Testis (tissue), 2 donors: Measurements from ENCODE around the gene RGS7.

Experiments
- POLR2A ChIP-seq: fragments of 450-650 bp; IDR thresholded peaks from one replicate; pipeline ENCODE4 v1.6.1; 2017; ENCODE audit warnings: antibody characterized with exemption, mild to moderate bottlenecking, moderate library complexity
- TF ChIP-seq, protein P1 (sequence below), 3 experiments: fragments of 450-650 bp in 2 of 3; fragments of 200-600 bp in 1 of 3; sonication (generic) in 1 of 3; IDR thresholded peaks; one replicate each; pipeline ENCODE4 v1.5.1; 2016 to 2019; ENCODE audit warnings: antibody characterized with exemption in 3 of 3, mild to moderate bottlenecking in 2 of 3, moderate library complexity in 1 of 3

DNA sequence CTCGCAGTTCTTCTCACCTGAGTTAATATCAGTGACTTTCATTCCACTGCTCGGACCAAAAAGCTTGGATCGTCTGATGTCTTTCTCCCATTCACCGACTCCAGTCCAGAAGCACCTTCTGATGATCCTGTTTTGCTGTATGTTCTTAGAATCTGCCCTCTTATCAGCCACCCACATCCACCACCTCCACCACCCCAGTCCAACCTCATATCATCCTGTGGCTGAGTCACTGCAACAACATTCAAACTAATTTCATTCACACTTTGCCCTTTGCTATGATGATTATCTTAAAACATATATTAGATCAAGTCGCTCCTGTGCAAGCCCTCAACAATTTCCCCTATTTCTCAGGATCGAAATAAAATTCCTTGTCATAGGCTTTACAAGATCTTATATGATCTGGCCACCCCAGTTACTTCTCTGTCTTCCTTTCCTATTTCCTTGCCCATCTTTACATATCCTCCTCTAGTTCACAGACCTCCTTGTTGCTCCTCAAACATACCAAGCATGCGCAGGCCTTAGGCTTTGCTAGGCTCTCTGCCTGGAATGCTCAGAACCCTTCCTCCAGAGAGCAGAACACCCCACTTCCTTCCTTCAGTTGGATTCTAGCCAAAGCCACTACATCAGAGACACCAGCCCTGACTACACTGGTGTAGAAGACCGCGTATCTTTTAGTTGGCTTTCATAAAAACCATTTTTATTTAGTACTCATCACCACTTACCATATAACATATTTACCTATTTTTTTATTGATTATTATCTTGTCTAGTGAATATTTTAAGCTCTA lies 409.4 kb downstream of the RGS7 start:
- no peak for TF ChIP-seq POLR2A
- TF ChIP-seq, protein P1, sequence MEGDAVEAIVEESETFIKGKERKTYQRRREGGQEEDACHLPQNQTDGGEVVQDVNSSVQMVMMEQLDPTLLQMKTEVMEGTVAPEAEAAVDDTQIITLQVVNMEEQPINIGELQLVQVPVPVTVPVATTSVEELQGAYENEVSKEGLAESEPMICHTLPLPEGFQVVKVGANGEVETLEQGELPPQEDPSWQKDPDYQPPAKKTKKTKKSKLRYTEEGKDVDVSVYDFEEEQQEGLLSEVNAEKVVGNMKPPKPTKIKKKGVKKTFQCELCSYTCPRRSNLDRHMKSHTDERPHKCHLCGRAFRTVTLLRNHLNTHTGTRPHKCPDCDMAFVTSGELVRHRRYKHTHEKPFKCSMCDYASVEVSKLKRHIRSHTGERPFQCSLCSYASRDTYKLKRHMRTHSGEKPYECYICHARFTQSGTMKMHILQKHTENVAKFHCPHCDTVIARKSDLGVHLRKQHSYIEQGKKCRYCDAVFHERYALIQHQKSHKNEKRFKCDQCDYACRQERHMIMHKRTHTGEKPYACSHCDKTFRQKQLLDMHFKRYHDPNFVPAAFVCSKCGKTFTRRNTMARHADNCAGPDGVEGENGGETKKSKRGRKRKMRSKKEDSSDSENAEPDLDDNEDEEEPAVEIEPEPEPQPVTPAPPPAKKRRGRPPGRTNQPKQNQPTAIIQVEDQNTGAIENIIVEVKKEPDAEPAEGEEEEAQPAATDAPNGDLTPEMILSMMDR (IDR thresholded peaks at IDR 0.05): no peak
